ENCODE results near the gene SSTR4. TPM values are rescaled to one million over a fixed set of nuclear protein-coding genes. Genes with fewer than 3 reads are reported as not detected.

SSTR4 gene
- total and polyA plus RNA-seq, 2 of the 13 experiments (the other 11 are each of a cell fraction or from before 2014, with no cell fraction given), result not detected

DNA sequence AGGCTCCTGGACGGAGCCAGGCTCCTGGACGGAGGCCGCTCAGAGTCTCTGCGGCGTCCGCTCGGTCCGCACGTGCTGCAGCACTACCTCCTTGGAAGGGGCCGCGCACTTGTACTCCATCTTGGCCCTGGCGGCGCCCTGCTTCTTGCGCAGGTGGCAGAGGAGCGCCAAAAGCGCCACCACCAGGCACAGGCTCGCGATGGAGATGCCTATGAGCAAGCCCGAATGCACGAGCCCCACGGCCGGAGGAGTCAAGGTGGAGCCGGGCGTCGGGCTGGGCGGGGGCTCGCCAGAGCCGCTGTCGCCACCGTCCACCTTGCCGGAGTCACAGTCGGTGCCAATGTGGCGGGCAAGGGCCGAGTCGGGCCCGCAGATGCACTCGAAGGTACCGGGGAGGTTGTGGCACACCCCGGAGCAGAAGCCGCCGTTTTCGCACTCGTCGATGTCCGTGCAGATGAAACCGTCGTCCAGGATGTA is 12.7 kb downstream of the SSTR4 start:
- FAIRE-seq (no peak), DNase-seq (ENCODE audit: low spot score) (no peak), ATAC-seq (no peak)
- no peak overlapping the region for H2AFZ ChIP-seq (ENCODE audit: low read length)
- H3K36me3 ChIP-seq (replicated peaks in 1 of 2; ENCODE audit: control insufficient read depth in 1 of 2, insufficient read depth in 2 of 2, low read length in 2 of 2), result no peaks in the 10 kb centered on the region
- in situ Hi-C loops (cut with HindIII; ENCODE audit: extremely low pct_ligation_motif_present, low pct_unique_long_range_greater_than_20kb), result no loop called here
- H4K20me1 ChIP-seq (ENCODE audit: insufficient read depth, low read length), result no peaks in the 10 kb centered on the region
- WGBS (ENCODE audit: low lambda C conversion rate), result 72% methylated on average over 47 of the region's 47 CpGs
- no peak for TF ChIP-seq KMT2B (CRISPR knock-in tag; IDR thresholded peaks at IDR 0.05)
- no peak for TF ChIP-seq ZBTB39 (CRISPR knock-in tag; IDR thresholded peaks at IDR 0.05)
- TF ChIP-seq ZNF713 (CRISPR knock-in tag; IDR thresholded peaks at IDR 0.05), result no peak
- TF ChIP-seq ZNF670 (CRISPR knock-in tag; IDR thresholded peaks at IDR 0.05; ENCODE audit: borderline replicate concordance), result no peak
- no peak for TF ChIP-seq TCF7L2 (IDR thresholded peaks at IDR 0.05; ENCODE audit: low read depth, low read length)
- TF ChIP-seq ZNF75D (CRISPR knock-in tag; IDR thresholded peaks at IDR 0.05; ENCODE audit: borderline replicate concordance), result no peak
- TF ChIP-seq NCOR1 (IDR thresholded peaks at IDR 0.05; ENCODE audit: borderline replicate concordance, low read length), result no peak
- TF ChIP-seq ATRX (CRISPR knock-in tag; IDR thresholded peaks at IDR 0.05; ENCODE audit: borderline replicate concordance), result no peak
- no peak for TF ChIP-seq TEAD2 (CRISPR knock-in tag; IDR thresholded peaks at IDR 0.05)
- no peak for TF ChIP-seq ZNF296 (CRISPR knock-in tag; conservative IDR thresholded peaks at IDR 0.05)
- no peak for TF ChIP-seq KLF6 (CRISPR knock-in tag; IDR thresholded peaks at IDR 0.05)
- TF ChIP-seq TP53 (CRISPR knock-in tag; conservative IDR thresholded peaks at IDR 0.05), result no peak
- no peak for TF ChIP-seq ZBTB44 (CRISPR knock-in tag; IDR thresholded peaks at IDR 0.05)
- TF ChIP-seq RXRB (CRISPR knock-in tag; IDR thresholded peaks at IDR 0.05; ENCODE audit: borderline replicate concordance), result no peak
- no peak for TF ChIP-seq TRAFD1 (CRISPR knock-in tag; IDR thresholded peaks at IDR 0.05; ENCODE audit: borderline replicate concordance)
- TF ChIP-seq ZNF33B (CRISPR knock-in tag; IDR thresholded peaks at IDR 0.05), result no peak
- TF ChIP-seq ZNF34 (CRISPR knock-in tag; IDR thresholded peaks at IDR 0.05; ENCODE audit: borderline replicate concordance), result no peak
- TF ChIP-seq MLLT10 (CRISPR knock-in tag; IDR thresholded peaks at IDR 0.05), result no peak
- TF ChIP-seq, protein P1, sequence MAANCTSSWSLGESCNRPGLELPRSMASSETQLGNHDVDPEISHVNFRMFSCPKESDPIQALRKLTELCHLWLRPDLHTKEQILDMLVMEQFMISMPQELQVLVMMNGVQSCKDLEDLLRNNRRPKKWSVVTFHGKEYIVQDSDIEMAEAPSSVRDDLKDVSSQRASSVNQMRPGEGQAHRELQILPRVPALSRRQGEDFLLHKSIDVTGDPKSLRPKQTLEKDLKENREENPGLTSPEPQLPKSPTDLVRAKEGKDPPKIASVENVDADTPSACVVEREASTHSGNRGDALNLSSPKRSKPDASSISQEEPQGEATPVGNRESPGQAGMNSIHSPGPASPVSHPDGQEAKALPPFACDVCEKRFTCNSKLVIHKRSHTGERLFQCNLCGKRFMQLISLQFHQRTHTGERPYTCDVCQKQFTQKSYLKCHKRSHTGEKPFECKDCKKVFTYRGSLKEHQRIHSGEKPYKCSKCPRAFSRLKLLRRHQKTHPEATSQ (CRISPR knock-in tag; IDR thresholded peaks at IDR 0.05; ENCODE audit: borderline replicate concordance), result no peak
- no peak for TF ChIP-seq ZNF703 (CRISPR knock-in tag; IDR thresholded peaks at IDR 0.05; ENCODE audit: borderline replicate concordance)
- CTCF ChIA-PET (ENCODE audit: low intra/inter-chr PET ratio, low total read pairs), result no interaction called here
- no peak overlapping the region for H3K9ac ChIP-seq (ENCODE audit: insufficient read depth, low read depth, low read length)
- peaks cover 3 to 26% of the 10 kb centered on the region in 2 experiments; a peak in 4 of 5 replicates for H3K27me3 ChIP-seq (ENCODE audit: control insufficient read depth in 1 of 2, insufficient read depth in 2 of 2, low read length in 2 of 2)
- no peak overlapping the region for H3K4me3 ChIP-seq (replicated peaks in 1 of 3; ENCODE audit: insufficient read depth in 1 of 3, low read depth in 2 of 3, low read length in 3 of 3)
- no peaks in the 10 kb centered on the region for H3K4me1 ChIP-seq (ENCODE audit: insufficient read depth, low read length)
- H3K27ac ChIP-seq (ENCODE audit: extremely low read length, insufficient read depth, low read length), result no peak overlapping the region
- H3K79me2 ChIP-seq (ENCODE audit: insufficient read depth, low read length), result no peaks in the 10 kb centered on the region
- intact Hi-C loops (cut with micrococcal nuclease; ENCODE audit: unreplicated experiment), result no loop called here
- POLR2A ChIA-PET, result no interaction called here
- no TSS peak for BruUV-seq (replicated peaks)
- no peaks in the 10 kb centered on the region for H3K9me3 ChIP-seq (ENCODE audit: low read length)
- no peak overlapping the region for H3K4me2 ChIP-seq (ENCODE audit: low read depth, low read length)

All from HepG2 (cell line).